CD14-positive monocyte (primary cell): ENCODE data around the gene EBP. TPM values are rescaled to one million over a fixed set of nuclear protein-coding genes. Genes with fewer than 3 reads are reported as not detected.

Experiments used
- DNase-seq, 3 donors: peaks; one replicate each; pipeline ENCODE4 v3.0.0-alpha.2; 2011 to 2022
- H2AFZ ChIP-seq: 2 replicates; pipeline ENCODE4 v1.6.0; 2012; ENCODE audit warnings: mild to moderate bottlenecking, low read depth, low read length, inconsistent platforms; ENCODE audit not compliant: insufficient read depth, poor library complexity, severe bottlenecking
- H3K27ac ChIP-seq, 2 donors: 1 replicate in 1 of 2; 2 replicates in 1 of 2; pipeline ENCODE4 v1.5.1; 2012 to 2013; ENCODE audit warnings: low read length in 2 of 2, control low read depth in 1 of 2, inconsistent platforms in 1 of 2, low read depth in 1 of 2, mild to moderate bottlenecking in 1 of 2
- H3K27me3 ChIP-seq, 2 donors: one replicate each; pipeline versions ENCODE4 v1.6.0 to v1.6.1; 2011 to 2013; ENCODE audit warnings: low read length in 2 of 2; ENCODE audit not compliant: control insufficient read depth in 2 of 2, insufficient read depth in 2 of 2
- H3K36me3 ChIP-seq, 2 donors: replicated peaks in 1 of 2; 1 replicate in 1 of 2; 2 replicates in 1 of 2; pipeline versions ENCODE4 v1.5.1 to v1.6.1; 2012 to 2013; ENCODE audit warnings: low read length in 2 of 2, control low read depth in 1 of 2, inconsistent platforms in 1 of 2, mild to moderate bottlenecking in 1 of 2; ENCODE audit not compliant: insufficient read depth in 2 of 2, control insufficient read depth in 1 of 2
- H3K4me1 ChIP-seq, 2 donors: 1 replicate in 1 of 2; 2 replicates in 1 of 2; pipeline versions ENCODE4 v1.5.1 to v1.6.1; 2012 to 2013; ENCODE audit warnings: low read length in 2 of 2, control low read depth in 1 of 2, inconsistent platforms in 1 of 2, mild to moderate bottlenecking in 1 of 2, moderate library complexity in 1 of 2; ENCODE audit not compliant: insufficient read depth in 2 of 2, control insufficient read depth in 1 of 2
- H3K4me2 ChIP-seq: replicated peaks from 2 replicates; pipeline ENCODE3; 2012; ENCODE audit warnings: low read length, moderate library complexity, mild to moderate bottlenecking; ENCODE audit not compliant: poor library complexity, severe bottlenecking; ENCODE audit errors: extremely low read depth
- H3K4me3 ChIP-seq, 3 experiments: fragments of 200-600 bp in 1 of 3; sonication (generic) in 1 of 3; replicated peaks in 1 of 3; 1 replicate in 2 of 3; 2 replicates in 1 of 3; pipeline ENCODE4 v1.5.1; 2011 to 2013; ENCODE audit warnings: low read length in 3 of 3, mild to moderate bottlenecking in 3 of 3, control low read depth in 2 of 3, low read depth in 2 of 3, inconsistent platforms in 1 of 3, moderate library complexity in 1 of 3
- H3K79me2 ChIP-seq: 2 replicates; pipeline ENCODE4 v1.6.0; 2012; ENCODE audit warnings: mild to moderate bottlenecking, control low read depth, inconsistent platforms, low read length, moderate library complexity; ENCODE audit not compliant: insufficient read depth
- H3K9ac ChIP-seq: 2 replicates; pipeline ENCODE4 v1.6.0; 2017; ENCODE audit warnings: low read length, mild to moderate bottlenecking; ENCODE audit not compliant: insufficient read depth, poor library complexity, severe bottlenecking
- H3K9me3 ChIP-seq, 2 donors: replicated peaks in 1 of 2; 1 replicate in 1 of 2; 2 replicates in 1 of 2; pipeline versions ENCODE4 v1.5.1 to v1.6.1; 2012 to 2013; ENCODE audit warnings: low read length in 2 of 2, control low read depth in 1 of 2; ENCODE audit not compliant: control insufficient read depth in 1 of 2, insufficient read depth in 1 of 2
- H4K20me1 ChIP-seq: 2 replicates; pipeline ENCODE4 v1.6.0; 2012; ENCODE audit warnings: mild to moderate bottlenecking, low read length, control low read depth, moderate library complexity; ENCODE audit not compliant: insufficient read depth
- H3K27ac Mint-ChIP-seq, 7 donors: one replicate each; pipeline ENCODE4 v1.8.0; 2020; ENCODE audit warnings: mild to moderate bottlenecking in 7 of 7, mixed read lengths in 7 of 7, moderate library complexity in 6 of 7, inconsistent platforms in 2 of 7
- H3K27me3 Mint-ChIP-seq, 3 donors: one replicate each; pipeline ENCODE4 v1.8.0; 2021 to 2022; ENCODE audit warnings: low read depth in 3 of 3, mild to moderate bottlenecking in 3 of 3, mixed read lengths in 3 of 3, moderate library complexity in 3 of 3, inconsistent platforms in 1 of 3
- H3K36me3 Mint-ChIP-seq, 2 donors: one replicate each; pipeline ENCODE4 v1.8.0; 2020; ENCODE audit warnings: mixed read lengths in 2 of 2, inconsistent platforms in 1 of 2, mild to moderate bottlenecking in 1 of 2
- H3K4me1 Mint-ChIP-seq: one replicate; pipeline ENCODE4 v1.8.0; 2020; ENCODE audit warnings: mild to moderate bottlenecking, mixed read lengths
- H3K4me3 Mint-ChIP-seq, 2 donors: one replicate each; pipeline ENCODE4 v1.8.0; 2020; ENCODE audit warnings: mild to moderate bottlenecking in 2 of 2, mixed read lengths in 2 of 2, moderate library complexity in 1 of 2
- H3K9me3 Mint-ChIP-seq, 7 donors: one replicate each; pipeline ENCODE4 v1.8.0; 2020 to 2022; ENCODE audit warnings: mixed read lengths in 7 of 7, mild to moderate bottlenecking in 6 of 7, moderate library complexity in 6 of 7, inconsistent platforms in 2 of 7
- WGBS: methylation state at CpG from one replicate; pipeline ENCODE4 v1.1.5; 2013; ENCODE audit warnings: missing lambda C conversion rate; ENCODE audit not compliant: insufficient coverage; 5-methylcytosine and 5-hydroxymethylcytosine counted together
- intact Hi-C, 2 donors: fragments of 100-400 bp; cut with micrococcal nuclease; formaldehyde crosslinking; loops; one replicate each; pipeline versions ENCODE4 v1.15.0 to v1.15.1; 2023
- polyA plus RNA-seq, 3 donors: library from polyadenylated mRNA; depleted of rRNA in 1 of 3; unstranded in 2 of 3; stranded (reverse) in 1 of 3; fragments of 300-500 nt in 2 of 3; fragments of >200 nt in 1 of 3; fragmentation: Illumina TruSeq in 2 of 3; gene quantifications; 1 replicate in 2 of 3; 2 replicates in 1 of 3; pipeline ENCODE4 v1.2.3, GENCODE V29; 2012 to 2021
- TF ChIP-seq, protein P1 (sequence below): fragments of 200-600 bp; IDR thresholded peaks from one replicate; pipeline ENCODE4 v1.8.0; 2022; ENCODE audit warnings: antibody characterized with exemption, mild to moderate bottlenecking

The EBP gene
- polyA plus RNA-seq, 3 donors, result 47.2 to 59.5 (median 47.4) TPM

GRCh38 chrX:48574270-48575266, 53.0 kb downstream of the EBP start, which contains the start of gene RBM3:
RBM3 (plus strand) TSS chrX:48574484; CDS start chrX:48575181, 697 bp downstream.
- Mint-ChIP-seq H3K27me3 (peaks cover 0 to 3% (median 0%) of the 10 kb centered on the region in 3 donors), H3K4me1 (peaks cover 16% of the 10 kb centered on the region), H3K9me3 (peaks cover 0 to 15% (median 4%) of the 10 kb centered on the region in 7 donors), H3K36me3 (peaks cover 38 to 40% of the 10 kb centered on the region in 2 donors), H3K4me3 (peak within 1 kb of the TSS; percentile 92 to 96), H3K27ac (peak within 1 kb of the TSS; percentile 97 to 100 (median 100))
- peak within 1 kb of the TSS; percentile 99 to 100 for H3K27ac ChIP-seq
- peak within 1 kb of the TSS; percentile 65 for H2AFZ ChIP-seq
- H3K4me1 ChIP-seq, result peaks cover 14 to 20% of the 10 kb centered on the region in 2 donors
- TF ChIP-seq, protein P1, sequence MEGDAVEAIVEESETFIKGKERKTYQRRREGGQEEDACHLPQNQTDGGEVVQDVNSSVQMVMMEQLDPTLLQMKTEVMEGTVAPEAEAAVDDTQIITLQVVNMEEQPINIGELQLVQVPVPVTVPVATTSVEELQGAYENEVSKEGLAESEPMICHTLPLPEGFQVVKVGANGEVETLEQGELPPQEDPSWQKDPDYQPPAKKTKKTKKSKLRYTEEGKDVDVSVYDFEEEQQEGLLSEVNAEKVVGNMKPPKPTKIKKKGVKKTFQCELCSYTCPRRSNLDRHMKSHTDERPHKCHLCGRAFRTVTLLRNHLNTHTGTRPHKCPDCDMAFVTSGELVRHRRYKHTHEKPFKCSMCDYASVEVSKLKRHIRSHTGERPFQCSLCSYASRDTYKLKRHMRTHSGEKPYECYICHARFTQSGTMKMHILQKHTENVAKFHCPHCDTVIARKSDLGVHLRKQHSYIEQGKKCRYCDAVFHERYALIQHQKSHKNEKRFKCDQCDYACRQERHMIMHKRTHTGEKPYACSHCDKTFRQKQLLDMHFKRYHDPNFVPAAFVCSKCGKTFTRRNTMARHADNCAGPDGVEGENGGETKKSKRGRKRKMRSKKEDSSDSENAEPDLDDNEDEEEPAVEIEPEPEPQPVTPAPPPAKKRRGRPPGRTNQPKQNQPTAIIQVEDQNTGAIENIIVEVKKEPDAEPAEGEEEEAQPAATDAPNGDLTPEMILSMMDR, result peak; percentile 23
- H3K27me3 ChIP-seq, result no peaks in the 10 kb centered on the region
- H3K79me2 ChIP-seq, result peaks cover 18% of the 10 kb centered on the region
- WGBS, result under 1% methylated on average over 29 of the region's 71 CpGs
- H3K4me3 ChIP-seq, result peak within 1 kb of the TSS; percentile 58 to 91 (median 82)
- peak; percentile 89 to 96 (median 95) for DNase-seq
- peak within 1 kb of the TSS; percentile 97 for H3K9ac ChIP-seq
- peaks cover 34 to 43% of the 10 kb centered on the region in 2 donors for H3K36me3 ChIP-seq
- H3K4me2 ChIP-seq, result peak within 1 kb of the TSS; percentile 81
- H3K9me3 ChIP-seq, result no peaks in the 10 kb centered on the region
- intact Hi-C loops, result loop anchor here (1.0 to 10.0 kb wide), 4 partner anchors 35 to 230 kb away; partner anchors contain the start of genes TBC1D25 (in 2 of the 2), FTSJ1 (in 1 of the 2), HDAC6 (in 1 of the 2) and SLC38A5 (in 1 of the 2)
- peaks cover 4% of the 10 kb centered on the region for H4K20me1 ChIP-seq

DNA sequence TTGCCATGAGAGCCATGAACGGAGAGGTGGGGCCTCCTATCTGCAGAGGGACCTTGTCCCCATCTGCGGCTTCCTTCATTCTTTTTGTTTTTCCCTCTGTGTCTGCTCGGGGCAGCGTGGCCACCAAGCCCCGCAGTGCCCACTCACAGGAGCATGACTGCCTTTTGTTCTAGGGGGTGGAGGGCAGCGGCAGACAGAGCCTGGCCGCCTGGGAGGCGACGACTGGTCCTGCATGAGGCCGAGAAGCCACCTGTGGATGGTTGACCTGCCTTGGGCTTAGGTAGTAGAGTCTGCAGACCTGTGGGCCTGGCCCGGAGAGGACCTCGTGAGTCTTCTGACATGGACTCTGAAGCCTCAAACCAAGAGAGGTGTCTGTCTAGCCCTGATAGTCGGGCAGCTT, 54.0 kb downstream of the EBP start:
- Mint-ChIP-seq H3K27me3 (peaks cover 0 to 3% (median 0%) of the 10 kb centered on the region in 3 donors), H3K36me3 (peaks cover 38 to 40% of the 10 kb centered on the region in 2 donors)
- intact Hi-C loops, result loop anchor here in 1 of 2 donors (10.0 kb wide), 2 partner anchors 101 to 229 kb away; partner anchors contain the start of genes FTSJ1, HDAC6 and SLC38A5

More for the DNA sequence above, 54.0 kb downstream of the EBP start:
- TF ChIP-seq, protein P1, result no peak
- peak overlapping the region; percentile 81 for H3K4me2 ChIP-seq
- peaks cover 4% of the 10 kb centered on the region for H4K20me1 ChIP-seq
- H3K79me2 ChIP-seq, result peaks cover 18% of the 10 kb centered on the region
- Mint-ChIP-seq H3K4me3 (peak overlapping the region; percentile 48 to 92), H3K4me1 (peaks cover 16% of the 10 kb centered on the region), H3K9me3 (peaks cover 0 to 15% (median 4%) of the 10 kb centered on the region in 7 donors), H3K27ac (peak overlapping the region; percentile 70 to 100 (median 99))
- no peaks in the 10 kb centered on the region for H3K9me3 ChIP-seq
- no peak for DNase-seq
- peak overlapping the region; percentile 99 to 100 for H3K27ac ChIP-seq
- H3K36me3 ChIP-seq, result peaks cover 34 to 43% of the 10 kb centered on the region in 2 donors
- peak overlapping the region in 1 of 3 experiments; percentile 82 for H3K4me3 ChIP-seq
- H2AFZ ChIP-seq, result no peak overlapping the region
- WGBS, result 100% methylated on average over 5 of the region's 13 CpGs
- no peak overlapping the region for H3K9ac ChIP-seq
- peaks cover 14 to 20% of the 10 kb centered on the region in 2 donors for H3K4me1 ChIP-seq
- H3K27me3 ChIP-seq, result no peaks in the 10 kb centered on the region
